HFF-Myc (cell line): ENCODE results near the gene PPP2R1A.
"Not testable (repeated sequence)": the region's sequence is repeated elsewhere in the genome, so short reads cannot be mapped to it uniquely, and the experiment has no call there.

ENCODE experiments used
- DNase-seq: peaks from one replicate; pipeline ENCODE4 v3.0.0-alpha.2; 2011; ENCODE audit warnings: low read depth; ENCODE audit errors: extremely low read depth
- H3K4me3 ChIP-seq: replicated peaks from 2 replicates; pipeline ENCODE4 v1.5.1; 2011; ENCODE audit warnings: low read depth, mild to moderate bottlenecking, control low read depth, low read length
- CTCF ChIP-seq: IDR thresholded peaks from 2 replicates; pipeline ENCODE4 v1.5.1; 2012; ENCODE audit warnings: mild to moderate bottlenecking, low read depth, low read length, control low read depth; ENCODE audit errors: missing control alignments

The PPP2R1A gene

DNA sequence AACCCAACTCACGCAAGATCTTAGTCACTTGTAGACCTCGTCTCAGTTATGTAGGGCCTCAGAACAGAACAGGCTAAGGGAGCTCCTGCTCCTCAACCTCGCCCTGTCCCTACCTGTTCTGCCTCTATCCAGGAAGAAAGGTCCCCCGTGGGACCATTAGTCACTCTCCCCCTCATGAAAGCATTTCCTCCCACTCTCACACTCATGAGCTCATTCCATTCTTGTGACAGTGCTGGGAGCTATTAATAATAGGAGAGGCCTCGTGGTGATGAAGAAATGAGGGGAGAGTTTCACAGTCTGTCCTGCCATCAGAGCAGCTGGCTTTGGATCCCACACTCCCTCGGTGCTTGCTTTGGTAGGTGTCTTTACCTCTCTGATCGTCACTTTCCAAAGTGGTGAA, 10.2 kb downstream of the PPP2R1A start:
- no peak overlapping the region for H3K4me3 ChIP-seq
- DNase-seq = no peak
- no peak for TF ChIP-seq CTCF

DNA sequence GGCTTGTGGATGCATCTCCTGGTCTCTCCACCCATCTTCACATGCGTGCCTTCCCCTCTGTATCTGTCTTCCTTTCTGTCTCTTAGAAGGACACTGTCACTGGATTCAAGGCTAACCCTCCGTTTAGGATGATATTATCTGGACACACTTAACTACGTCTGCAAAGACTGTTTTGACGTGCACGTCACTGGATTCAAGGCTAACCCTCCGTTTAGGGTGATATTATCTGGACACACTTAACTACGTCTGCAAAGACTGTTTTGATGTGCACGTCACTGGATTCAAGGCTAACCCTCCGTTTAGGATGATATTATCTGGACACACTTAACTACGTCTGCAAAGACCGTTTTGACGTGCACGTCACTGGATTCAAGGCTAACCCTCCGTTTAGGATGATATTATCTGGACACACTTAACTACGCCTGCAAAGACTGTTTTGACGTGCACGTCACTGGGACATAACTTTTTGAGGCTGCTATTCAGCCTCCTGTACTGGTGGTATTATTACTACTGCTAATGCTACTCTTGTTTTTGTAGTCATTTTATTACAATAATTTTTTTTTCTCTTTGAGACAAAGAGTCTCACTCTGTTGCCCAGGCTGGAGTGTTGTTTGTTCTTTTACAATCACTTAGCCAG, 11.0 kb downstream of the PPP2R1A start:
- not testable (repeated sequence) for H3K4me3 ChIP-seq, DNase-seq

GRCh38 chr19:52206481-52206880, 16.6 kb downstream of the PPP2R1A start:
- TF ChIP-seq CTCF = no peak
- DNase-seq = no peak

GRCh38 chr19:52211203-52211602, 21.4 kb downstream of the PPP2R1A start:
- H3K4me3 ChIP-seq = no peak overlapping the region
- no peak for TF ChIP-seq CTCF
- no peak for DNase-seq

More at GRCh38 chr19:52206481-52206880, 16.6 kb downstream of the PPP2R1A start:
- no peak overlapping the region for H3K4me3 ChIP-seq

DNA sequence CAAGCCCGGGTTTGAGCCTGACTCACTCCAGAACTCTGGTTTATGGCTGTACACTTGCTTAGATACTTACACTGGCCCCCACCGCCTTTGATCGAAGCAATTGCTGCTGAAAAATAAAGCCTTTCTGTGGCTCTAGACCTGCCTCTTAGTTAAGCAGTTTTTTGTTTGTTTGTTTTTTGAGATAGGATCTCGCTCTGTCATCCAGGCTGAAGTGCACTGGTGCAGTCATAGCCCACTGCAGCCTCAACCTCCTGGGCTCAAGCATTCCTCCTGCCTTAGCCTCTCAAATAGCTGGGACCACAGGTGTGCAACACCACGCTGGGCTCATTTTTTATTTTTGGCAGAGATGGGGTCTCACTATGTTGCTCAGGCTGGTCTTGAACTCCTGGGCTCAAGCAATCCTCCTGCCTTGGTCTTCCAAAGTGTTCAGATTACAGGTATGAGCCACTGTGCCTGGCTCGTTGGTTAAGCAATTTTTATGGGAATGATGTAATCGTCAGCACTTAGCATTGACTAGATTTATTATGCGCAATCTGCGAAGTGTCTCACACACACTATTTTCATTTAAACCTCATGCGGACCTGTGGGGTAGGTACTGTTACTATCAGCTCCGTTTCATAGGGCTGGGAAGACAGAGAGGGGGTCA, 22.2 kb downstream of the PPP2R1A start:
- TF ChIP-seq CTCF = no peak
- H3K4me3 ChIP-seq = no peak overlapping the region
- no peak for DNase-seq

DNA sequence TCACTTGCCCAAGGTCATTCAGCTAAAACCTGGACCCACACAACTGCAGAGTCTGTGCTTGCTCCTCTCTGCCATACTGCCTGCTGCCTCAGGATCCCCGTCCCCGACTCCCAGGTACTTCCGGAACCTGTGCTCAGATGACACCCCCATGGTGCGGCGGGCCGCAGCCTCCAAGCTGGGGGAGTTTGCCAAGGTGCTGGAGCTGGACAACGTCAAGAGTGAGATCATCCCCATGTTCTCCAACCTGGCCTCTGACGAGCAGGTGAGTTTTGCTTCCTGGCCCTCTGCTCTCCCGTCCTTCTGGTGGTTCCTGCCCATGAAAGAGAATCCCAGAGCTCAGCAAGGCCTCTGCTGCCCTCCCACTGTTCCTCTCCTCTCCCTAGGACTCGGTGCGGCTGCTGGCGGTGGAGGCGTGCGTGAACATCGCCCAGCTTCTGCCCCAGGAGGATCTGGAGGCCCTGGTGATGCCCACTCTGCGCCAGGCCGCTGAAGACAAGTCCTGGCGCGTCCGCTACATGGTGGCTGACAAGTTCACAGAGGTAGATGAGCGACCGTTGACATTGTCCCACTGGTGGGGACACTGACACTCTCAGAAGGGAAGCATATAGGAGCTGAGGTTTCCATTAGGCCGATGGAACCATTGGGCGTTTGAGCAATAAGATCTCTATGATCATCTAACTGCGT, 22.9 kb downstream of the PPP2R1A start:
- H3K4me3 ChIP-seq = no peak overlapping the region
- TF ChIP-seq CTCF = no peak
- DNase-seq = no peak

GRCh38 chr19:52214241-52214640, 24.4 kb downstream of the PPP2R1A start:
- TF ChIP-seq CTCF = no peak
- no peak overlapping the region for H3K4me3 ChIP-seq

More at GRCh38 chr19:52214241-52214640, 24.4 kb downstream of the PPP2R1A start:
- no peak for DNase-seq
